GM19395 (cell line): ENCODE results near the gene ANKRD23.
"Not testable (repeated sequence)": the region's sequence is repeated elsewhere in the genome, so short reads cannot be mapped to it uniquely, and the experiment has no call there.

Source experiments
- ATAC-seq: cut with Tn5 transposase; IDR thresholded peaks from one replicate; pipeline ENCODE4 v1.9.1; 2021; ENCODE audit warnings: mild to moderate bottlenecking, moderate library complexity; ENCODE audit not compliant: unreplicated experiment

The ANKRD23 gene

DNA sequence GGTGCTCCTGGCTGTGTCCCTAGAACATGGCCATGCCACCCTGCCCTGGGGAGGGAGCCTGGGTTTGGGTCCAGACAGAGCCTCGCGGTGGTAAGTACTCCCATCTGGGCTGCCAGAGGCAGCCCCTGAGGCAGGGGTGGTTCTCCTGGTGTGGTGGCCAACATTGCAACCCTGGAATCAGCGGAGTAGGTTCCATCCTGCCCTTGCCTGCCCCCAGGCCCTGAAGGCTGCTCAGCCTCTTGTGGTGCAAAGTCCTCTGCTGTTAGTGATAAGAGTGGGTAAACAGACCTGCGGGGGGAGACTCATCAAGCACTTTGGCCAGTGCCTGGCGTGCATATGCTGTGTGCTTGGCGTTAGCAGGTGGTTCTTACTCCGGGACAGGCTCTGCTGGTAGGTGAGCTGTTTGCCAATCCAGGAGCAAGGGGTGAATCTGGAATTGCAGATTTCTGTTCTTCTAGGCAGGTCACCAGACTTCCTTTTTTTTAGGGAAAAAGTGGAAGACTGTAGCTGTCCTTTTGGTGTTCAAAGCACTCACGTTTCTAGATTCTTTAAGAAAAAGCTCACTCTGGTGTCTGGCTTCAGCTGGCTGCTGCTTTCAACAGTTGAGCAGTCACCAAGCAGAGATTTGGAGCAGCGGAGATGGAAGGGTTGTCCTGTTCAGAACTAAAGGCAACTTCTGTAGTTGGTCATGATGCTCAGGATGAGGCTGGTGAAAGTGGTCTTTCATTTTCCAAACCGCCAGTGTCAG lies 24.5 kb downstream of the ANKRD23 start:
- ATAC-seq, result no peak

DNA sequence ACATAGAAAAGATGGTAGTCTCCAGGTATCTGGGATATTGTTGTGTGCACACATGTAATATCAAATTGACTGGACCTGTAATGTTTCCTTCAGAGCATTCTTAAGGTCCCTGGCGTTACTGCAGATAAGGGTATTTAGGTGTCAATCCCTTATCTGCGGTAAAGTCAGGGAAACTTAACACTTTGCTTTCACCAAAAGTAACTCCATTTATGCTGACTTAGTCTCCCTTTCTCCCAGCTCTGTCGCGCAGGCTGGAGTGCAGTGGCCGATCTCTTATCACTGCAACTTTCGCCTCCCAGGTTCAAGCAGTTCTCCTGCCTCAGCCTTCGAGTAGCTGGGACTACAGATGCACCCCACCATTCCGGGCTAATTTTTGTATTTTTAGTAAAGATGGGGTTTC lies 25.9 kb downstream of the ANKRD23 start:
- ATAC-seq, result no peak

DNA sequence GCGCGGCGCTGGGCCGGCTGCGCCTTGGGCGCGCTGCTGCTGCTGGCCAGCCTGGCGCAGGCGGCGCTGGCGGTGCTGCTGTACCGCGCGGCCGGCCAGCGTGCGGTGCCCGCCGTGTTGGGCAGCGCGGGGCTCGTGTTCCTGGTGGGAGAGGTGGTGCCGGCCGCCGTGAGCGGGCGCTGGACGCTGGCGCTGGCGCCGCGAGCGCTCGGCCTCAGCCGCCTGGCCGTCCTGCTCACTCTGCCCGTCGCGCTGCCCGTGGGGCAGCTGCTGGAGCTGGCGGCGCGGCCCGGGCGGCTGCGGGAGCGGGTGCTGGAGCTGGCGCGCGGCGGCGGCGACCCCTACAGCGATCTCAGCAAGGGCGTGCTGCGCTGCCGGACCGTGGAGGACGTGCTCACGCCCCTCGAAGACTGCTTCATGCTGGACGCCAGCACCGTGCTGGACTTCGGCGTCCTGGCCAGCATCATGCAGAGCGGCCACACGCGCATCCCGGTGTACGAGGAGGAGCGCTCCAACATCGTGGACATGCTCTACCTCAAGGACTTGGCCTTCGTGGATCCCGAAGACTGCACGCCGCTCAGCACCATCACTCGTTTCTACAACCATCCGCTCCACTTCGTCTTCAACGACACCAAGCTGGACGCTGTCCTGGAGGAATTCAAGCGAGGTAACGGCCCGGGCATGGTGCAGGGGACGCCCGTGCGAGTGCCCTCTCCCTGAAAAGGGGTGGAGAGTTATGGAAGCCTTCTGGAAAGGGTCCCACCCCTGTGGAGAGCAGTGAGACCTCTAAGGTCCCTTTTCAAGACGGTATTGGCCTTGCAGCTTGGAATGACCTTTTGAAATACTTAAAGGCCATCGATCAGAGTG lies 26.8 kb downstream of the ANKRD23 start:
- no peak for ATAC-seq

DNA sequence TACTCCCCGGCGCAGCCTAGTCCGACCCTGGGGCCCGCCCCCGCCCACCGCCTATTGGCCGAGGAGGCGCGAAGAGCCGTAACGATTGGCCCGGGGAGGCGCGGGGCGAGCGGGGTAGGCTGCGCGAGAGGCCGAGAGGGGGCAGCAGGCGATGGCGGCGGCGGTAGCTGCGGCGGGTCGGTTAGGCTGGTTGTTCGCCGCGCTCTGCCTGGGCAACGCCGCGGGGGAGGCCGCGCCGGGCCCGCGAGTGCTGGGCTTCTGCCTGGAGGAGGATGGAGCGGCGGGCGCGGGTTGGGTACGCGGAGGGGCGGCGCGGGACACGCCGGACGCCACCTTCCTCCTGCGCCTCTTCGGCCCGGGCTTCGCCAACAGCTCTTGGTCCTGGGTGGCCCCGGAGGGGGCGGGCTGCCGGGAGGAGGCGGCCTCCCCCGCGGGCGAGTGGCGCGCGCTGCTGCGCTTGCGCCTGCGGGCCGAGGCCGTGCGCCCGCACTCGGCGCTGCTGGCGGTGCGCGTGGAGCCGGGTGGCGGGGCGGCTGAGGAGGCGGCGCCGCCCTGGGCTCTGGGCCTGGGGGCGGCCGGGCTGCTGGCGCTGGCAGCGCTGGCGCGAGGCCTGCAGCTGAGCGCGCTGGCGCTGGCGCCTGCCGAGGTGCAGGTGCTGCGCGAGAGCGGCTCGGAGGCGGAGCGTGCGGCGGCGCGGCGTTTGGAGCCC lies 27.5 kb downstream of the ANKRD23 start, which contains the start of gene CNNM3:
CNNM3 (plus strand) TSS at position 142 of the 709 bp plus-strand sequence; CDS start at position 152, 10 bp downstream.
- ATAC-seq, result peak; percentile 86

DNA sequence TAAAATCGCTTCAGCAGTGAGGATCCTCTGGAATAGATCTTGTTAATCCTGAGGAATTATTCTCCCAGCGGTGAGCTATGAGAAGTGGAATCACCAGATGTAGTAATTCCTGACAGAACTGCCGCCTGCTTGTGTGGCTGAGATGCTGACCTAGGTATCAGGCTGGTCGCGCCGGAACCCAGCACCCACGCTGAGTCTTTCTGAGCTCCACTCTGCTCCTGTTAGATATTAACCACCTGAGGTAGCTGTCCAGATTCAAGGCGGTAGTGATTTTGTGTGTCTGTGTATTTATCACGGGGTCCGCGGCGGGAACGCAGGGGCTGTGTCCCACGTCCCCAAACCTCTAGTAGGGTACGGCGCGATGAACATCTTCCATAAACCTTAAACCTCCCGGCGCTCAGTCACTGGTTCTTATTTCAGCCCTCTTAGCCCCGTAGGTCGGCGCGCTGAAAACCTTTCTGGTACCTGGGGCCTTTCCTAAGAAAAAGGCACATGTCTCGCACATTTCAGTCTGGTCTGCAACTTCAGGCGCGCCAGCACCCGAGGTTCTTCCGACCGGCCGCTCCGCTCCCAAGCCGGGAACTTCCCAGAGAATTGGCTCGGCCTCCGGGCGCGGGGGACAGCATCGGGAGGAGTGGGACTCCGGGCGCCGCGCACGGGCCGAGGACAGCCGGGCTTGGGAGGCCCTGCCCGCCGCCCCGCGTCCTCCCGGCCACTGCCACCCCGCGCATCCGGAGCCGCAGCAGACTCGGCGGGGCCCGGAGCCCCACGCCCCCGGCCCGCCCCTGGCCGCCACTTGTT lies 28.3 kb downstream of the ANKRD23 start:
- peak; percentile 34 for ATAC-seq

DNA sequence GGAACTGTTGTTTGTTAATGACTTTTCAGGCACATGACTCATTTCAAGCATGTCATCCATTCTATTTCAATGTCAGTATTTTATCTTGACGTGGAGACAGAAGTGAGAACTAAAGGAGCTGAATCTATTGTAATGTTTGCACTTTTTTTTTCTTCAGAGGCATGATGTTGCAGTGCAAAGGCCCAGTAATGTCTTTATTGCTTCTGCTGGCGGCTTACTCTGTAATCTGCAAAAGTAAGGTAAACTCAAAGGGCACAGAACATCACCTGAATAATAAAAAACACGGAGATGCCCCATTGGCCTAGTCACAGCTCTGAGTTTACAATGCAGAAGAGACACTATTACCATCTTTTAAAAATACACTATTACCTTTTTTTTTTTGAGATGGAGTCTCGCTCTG lies 30.2 kb downstream of the ANKRD23 start:
- ATAC-seq, result no peak

DNA sequence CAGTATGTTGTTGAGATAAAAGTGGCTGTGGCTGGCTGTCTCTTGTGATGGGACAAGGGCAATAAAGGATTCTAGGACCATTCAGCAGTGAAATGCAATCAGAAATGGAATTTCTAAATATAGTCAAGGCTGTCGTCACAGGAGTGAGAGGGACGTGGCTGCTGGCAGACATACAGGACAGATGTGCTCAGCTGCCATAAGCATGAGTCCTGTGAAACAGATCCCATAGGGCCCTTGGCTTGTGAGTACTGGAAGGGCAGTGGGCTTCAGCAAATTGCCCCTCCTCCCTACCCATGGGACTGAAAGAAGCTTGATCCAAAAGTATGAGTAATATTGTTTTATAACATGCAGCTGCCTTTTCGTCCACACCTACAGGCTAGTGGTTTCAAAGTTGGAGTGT lies 31.9 kb downstream of the ANKRD23 start:
- ATAC-seq, result no peak

DNA sequence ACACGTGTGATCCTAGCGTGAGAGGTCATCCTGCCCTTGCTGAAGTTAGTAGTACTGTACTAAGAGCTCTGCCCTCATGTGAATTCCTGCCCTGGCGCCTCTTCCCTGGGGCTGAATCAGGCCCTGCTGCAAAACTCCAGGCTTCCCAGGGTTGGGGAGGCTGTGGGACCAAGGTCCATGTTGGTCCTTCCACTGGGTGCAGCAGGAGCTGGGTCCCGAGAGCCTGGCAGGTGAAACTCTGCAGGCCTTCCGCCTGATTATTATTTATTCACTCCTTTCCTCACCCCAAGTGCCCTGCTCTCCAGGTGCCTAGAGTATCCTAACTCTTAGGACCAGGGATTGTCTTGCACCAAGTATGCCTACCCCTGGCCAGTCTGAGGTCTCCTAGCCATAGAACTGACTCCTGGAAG lies 33.0 kb downstream of the ANKRD23 start:
- ATAC-seq, result no peak

DNA sequence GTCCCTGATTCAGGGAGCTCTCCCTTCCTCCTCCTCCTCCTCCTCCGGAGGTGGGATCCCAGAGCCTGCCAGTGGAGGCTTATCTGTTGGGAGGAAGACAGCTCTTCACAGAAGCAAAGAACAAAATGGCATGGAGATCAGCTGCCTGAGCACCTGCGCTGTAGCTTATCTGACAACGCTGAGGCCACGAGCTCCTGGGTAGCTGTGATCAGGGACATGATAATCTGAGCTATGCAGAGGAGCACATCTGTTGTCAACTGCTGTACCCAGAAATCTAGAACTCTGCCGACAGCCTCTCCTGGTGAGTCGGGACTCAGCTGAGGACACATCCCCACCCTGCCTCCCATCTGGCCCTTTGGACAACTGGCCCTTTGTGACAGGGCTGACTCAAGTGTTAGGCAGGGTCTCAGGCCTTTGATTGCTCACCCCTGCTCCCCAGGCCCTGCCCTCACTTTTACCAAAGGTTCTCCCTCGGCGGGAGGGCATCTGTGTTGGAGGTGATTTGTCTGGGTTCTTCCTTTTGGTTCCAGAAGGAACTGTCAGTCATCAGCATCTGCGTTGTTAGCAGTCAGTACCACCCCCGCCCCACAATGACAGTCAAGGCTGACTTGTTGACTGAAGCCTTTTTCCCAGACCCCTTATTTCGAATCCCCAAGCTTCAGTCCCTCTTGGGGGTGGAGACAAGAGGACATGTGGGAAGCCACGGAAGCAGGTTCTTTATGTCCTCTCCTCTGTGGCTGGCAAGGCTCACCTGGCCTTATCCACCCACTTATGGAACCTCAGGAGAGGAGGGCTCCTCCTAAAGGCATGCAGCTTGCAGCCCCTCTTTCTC lies 33.7 kb downstream of the ANKRD23 start:
- no peak for ATAC-seq

DNA sequence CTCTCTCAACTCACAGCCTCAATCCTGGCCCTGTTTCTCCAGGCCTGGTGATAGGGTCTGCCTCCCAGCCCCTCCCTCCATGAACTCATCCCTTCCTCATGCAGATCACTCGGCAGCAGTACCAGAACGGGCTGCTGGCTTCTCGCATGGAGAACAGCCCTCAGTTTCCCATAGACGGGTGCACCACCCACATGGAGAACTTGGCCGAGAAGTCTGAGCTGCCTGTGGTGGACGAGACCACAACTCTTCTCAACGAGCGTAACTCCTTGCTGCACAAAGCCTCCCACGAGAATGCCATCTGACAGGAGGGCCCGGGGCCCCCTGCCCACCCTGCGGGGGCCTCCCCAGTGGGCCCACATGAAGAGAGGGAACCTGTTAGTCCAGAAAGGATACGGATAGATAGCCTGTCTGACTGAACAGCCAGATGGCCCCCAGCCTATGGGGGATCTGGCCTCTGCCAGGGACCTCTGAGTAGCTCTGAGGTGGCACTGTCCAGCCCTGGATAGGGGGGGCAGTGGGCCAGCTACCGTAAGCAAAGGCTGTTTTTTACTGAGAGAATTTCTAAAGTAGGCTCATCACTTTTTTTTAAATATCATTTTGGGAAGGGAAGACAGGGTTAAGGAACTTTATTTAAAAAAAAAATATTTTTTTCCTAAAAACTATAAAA lies 34.5 kb downstream of the ANKRD23 start:
- ATAC-seq, result no peak

DNA sequence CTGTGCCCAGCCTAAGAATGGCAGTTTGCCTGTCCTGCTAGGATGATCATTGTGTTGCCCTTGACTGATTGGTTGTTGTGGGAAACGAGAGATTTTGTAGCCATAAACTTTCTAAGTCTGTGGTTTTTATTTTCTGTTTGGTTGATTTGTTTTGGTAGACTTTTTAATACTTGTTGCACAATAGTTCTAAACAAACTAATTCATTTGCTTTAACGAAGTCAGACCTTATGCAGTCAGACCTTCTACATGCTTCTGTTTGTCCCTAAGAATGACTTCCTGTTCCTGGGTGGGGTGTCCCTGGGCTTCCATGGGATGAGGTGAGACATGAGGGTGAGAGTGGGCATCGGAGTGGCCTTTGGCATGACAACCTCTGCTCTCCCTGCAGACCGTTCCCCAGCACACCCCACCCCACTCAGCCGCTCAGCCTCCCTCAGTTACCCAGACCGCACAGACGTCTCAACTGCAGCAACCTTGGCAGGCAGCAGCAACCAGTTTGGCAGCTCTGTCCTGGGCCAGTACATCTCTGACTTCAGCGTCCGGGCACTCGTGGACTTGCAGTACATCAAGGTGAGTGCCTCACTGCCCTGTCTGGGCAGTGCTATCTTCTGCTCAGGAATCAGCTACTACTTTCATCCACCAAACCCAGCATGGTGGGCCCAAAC lies 35.5 kb downstream of the ANKRD23 start:
- no peak for ATAC-seq

DNA sequence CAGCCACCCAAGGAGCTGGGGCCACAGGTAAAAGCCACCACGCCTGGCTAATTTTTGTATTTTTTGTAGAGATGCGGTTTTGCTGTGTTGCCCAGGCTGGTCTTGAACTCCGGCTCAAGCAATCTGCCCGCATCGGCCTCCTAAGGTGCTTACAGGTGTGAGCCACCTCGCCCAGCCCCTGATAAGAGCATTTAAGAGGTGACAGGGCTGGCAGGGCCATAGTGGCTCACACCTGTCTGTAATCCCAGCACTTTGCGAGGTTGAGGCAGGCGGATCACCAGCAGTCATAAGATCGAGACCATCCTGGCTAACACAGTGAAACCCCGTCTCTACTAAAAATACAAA lies 36.7 kb downstream of the ANKRD23 start:
- no peak for ATAC-seq

DNA sequence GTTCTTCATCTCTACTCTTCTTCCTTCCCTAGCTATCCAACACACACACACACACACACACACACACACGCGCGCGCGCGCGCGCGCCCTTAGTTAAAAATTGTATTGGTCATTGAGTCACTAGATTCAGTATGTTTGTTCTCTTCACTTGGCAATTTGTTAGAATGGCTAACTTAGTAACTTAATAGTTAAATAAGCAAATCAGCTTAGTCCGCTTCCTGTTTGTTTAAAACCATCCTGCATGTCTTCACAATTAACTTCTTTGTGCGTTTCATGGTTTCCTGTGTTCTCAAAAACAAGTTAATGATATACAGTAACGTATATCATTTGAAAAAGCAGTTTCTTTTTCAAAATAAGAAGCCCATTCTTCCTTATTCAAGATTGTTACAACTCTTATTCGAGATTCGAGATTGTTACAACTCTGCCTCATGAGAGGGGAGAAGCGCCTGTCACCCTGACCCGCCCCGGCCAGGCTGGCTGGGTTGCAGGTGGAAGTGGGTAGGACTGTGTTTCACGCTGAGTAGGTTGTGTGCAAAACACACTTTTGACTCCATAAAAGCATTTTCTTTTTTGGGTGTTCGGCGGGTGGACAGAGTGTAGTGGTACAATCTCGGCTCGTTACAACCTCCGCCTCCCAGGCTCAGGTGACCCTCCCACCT lies 37.2 kb downstream of the ANKRD23 start:
- peak; percentile 65 for ATAC-seq

DNA sequence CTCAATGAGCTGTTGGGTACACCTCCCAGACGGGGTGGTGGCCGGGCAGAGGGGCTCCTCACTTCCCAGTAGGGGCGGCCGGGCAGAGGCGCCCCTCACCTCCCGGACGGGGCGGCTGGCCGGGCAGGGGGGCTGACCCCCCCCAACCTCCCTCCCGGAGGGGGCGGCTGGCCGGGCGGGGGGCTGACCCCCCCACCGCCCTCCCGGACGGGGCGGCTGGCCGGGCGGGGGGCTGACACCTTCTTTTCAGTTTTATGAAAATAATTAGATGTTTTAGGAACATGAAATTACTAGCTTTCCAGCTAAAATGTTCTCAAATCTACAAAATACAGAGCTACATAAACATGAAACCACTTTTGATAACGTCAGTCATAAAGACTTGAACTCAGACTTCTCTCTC lies 37.9 kb downstream of the ANKRD23 start:
- ATAC-seq, result not testable (repeated sequence)

DNA sequence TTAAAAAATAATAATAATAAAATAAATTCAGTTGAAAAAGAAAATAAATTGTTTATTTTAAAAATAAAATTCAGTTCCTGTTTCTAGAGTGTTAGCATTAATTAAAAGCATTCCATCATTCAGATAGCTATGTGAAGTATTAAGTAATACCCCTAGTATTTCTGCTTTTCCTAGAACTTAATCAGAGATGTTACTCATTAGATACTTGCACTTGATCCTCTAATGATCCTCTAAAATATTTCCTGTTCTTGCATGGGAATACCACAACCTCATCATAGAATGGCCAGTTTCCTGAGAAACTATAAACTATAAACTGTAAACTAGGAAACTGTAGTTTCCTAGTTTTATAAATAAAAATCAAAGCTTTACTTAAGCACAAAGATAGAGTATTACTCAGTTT lies 38.8 kb downstream of the ANKRD23 start:
- ATAC-seq, result no peak

DNA sequence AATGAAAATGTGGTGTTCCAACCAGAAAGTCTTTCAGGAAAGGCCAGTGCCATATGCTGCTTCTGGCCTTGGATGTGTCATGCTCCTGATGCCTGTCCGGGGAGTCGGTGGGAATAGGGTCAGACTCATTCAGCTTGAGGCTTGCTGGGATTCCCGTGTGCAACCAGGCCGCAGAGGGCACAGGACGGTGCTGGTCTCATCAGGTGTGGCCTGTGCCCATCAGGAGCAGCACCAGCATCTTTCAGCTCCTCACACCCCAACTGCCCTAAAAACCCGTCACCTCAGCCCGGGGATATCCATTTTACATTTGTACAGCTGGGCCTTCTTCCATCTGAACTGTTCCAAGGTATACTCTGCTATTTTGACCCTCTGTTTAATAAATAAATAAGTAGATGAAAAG lies 41.1 kb downstream of the ANKRD23 start:
- ATAC-seq, result no peak

DNA sequence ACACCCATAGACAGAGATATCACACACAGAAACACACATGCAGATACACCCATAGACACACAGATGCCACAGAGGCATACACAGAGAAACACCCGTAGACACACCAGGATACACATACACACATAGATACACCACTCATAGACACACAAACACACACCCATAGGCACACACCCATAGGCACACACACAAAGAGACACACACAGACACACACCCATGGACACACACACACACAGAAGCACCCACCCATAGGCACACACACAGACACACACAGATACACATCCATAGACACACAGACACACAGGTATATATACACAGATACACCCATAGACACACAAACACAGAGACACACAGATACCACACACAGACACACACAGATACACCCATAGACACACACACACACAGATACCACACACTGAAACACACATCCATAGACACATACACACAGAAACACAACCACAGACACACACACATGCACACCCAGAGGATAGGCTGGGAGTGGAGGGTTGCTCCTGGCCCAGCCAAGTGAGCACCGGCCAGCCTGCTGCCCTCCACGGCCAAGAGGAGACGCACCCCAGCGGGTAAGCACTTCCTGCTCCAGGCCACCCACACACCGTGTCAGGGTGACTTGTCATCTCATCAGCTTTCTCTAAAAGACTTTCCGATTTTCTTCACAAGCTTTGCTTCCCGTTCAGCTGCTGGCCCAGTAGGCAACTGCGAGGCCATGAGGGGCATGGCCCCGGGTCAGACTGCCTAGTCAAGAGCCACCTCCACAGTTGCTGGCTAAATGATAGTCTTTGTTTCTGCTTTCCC lies 41.8 kb downstream of the ANKRD23 start:
- no peak for ATAC-seq
